GM12878 (cell line): ENCODE results near the gene SERPING1. TPM values are rescaled to one million over a fixed set of nuclear protein-coding genes. Genes with fewer than 3 reads are reported as not detected.

Experiments
- ATAC-seq: fragments of 200-7000 bp; cut with Tn5 transposase; 3 replicates; pipeline ENCODE4 v1.9.1; 2020; ENCODE audit warnings: mild to moderate bottlenecking, moderate library complexity
- BruUV-seq: library from RNA; stranded (reverse); fragments of 400-500 nt; replicated peaks from 2 replicates; lab custom pipeline; 2021; lab: Mats Ljungman, UMichigan
- CTCF ChIA-PET: fragments of 300-600 bp; sonication (Branson Sonifier 250); formaldehyde crosslinking; extraction: SDS; loops from one replicate; lab custom pipeline; 2021; ENCODE audit warnings: inconsistent platforms; lab: Yijun Ruan, JAX
- POLR2A ChIA-PET: fragments of 350-600 bp; formaldehyde crosslinking; extraction: SDS; loops from one replicate; lab custom pipeline; 2021; ENCODE audit warnings: inconsistent platforms; lab: Charles Lee
- RAD21 ChIA-PET: fragments of 300-600 bp; sonication (Branson Sonifier 250); formaldehyde crosslinking; loops from one replicate; lab custom pipeline; 2023; ENCODE audit warnings: antibody characterized with exemption; ENCODE audit not compliant: unreplicated experiment; lab: Charles Lee
- SMC1A ChIA-PET: fragments of 300-600 bp; sonication (Branson Sonifier 250); formaldehyde crosslinking; loops from one replicate; lab custom pipeline; 2023; ENCODE audit not compliant: unreplicated experiment, uncharacterized antibody; lab: Charles Lee
- DNase-seq: peaks from one replicate; pipeline ENCODE4 v3.0.0-alpha.2; 2011; ENCODE audit warnings: low read depth, low spot score
- FAIRE-seq: peaks from 3 replicates; lab custom pipeline; 2011; peaks lifted over from hg19 to GRCh38; lab: Jason Lieb, UNC
- H2AFZ ChIP-seq: 2 replicates; pipeline ENCODE4 v1.6.0; 2011; ENCODE audit warnings: low read depth, low read length, control low read depth; ENCODE audit not compliant: control insufficient read depth
- H3K27ac ChIP-seq: 2 replicates; pipeline ENCODE4 v1.5.1; 2011; ENCODE audit warnings: control low read depth; ENCODE audit not compliant: control insufficient read depth, insufficient read depth
- H3K27me3 ChIP-seq, 2 experiments: replicated peaks in 1 of 2; 2 replicates each; pipeline versions ENCODE4 v1.6.0 to v1.6.1; 2011; ENCODE audit warnings: low read length in 1 of 2; ENCODE audit not compliant: control insufficient read depth in 2 of 2, insufficient read depth in 2 of 2
- H3K36me3 ChIP-seq, 2 experiments: 2 replicates each; pipeline ENCODE4 v1.5.1; 2011; ENCODE audit warnings: low read length in 1 of 2; ENCODE audit not compliant: control insufficient read depth in 2 of 2, insufficient read depth in 2 of 2
- H3K4me1 ChIP-seq: 2 replicates; pipeline ENCODE4 v1.6.1; 2011; ENCODE audit warnings: mild to moderate bottlenecking, low read length, moderate library complexity, mixed read lengths; ENCODE audit not compliant: control insufficient read depth, insufficient read depth
- H3K4me2 ChIP-seq: 2 replicates; pipeline ENCODE4 v1.6.0; 2011; ENCODE audit warnings: control low read depth; ENCODE audit not compliant: control insufficient read depth, insufficient read depth
- H3K4me3 ChIP-seq: fragments of 200-600 bp; sonication (generic); 2 replicates; pipeline ENCODE4 v1.5.1; 2016
- H3K79me2 ChIP-seq: 2 replicates; pipeline ENCODE4 v1.6.0; 2011; ENCODE audit warnings: low read length; ENCODE audit not compliant: control insufficient read depth, insufficient read depth
- H3K9ac ChIP-seq: 2 replicates; pipeline ENCODE4 v1.8.0; 2011; ENCODE audit warnings: low read length, control low read depth, mixed read lengths; ENCODE audit not compliant: control insufficient read depth, insufficient read depth
- H3K9me3 ChIP-seq: replicated peaks from 3 replicates; pipeline ENCODE4 v1.5.1; 2011; ENCODE audit warnings: mild to moderate bottlenecking, low read length; ENCODE audit not compliant: control insufficient read depth, insufficient read depth
- H4K20me1 ChIP-seq: 2 replicates; pipeline ENCODE4 v1.6.0; 2011; ENCODE audit not compliant: control insufficient read depth, insufficient read depth
- ASH2L ChIP-seq: fragments of 300-600, 200-600 bp; sonication (generic); IDR thresholded peaks from 2 replicates; pipeline ENCODE4 v1.6.1; 2017; ENCODE audit warnings: low read depth, mild to moderate bottlenecking, borderline replicate concordance
- ATF3 ChIP-seq: IDR thresholded peaks from 2 replicates; pipeline ENCODE4 v1.6.1; 2011; ENCODE audit warnings: low read depth, mild to moderate bottlenecking, low read length, moderate library complexity, borderline replicate concordance; ENCODE audit errors: extremely low read depth
- BCLAF1 ChIP-seq: fragments of 450-650 bp; IDR thresholded peaks from 2 replicates; pipeline ENCODE4 v1.6.1; 2017; ENCODE audit warnings: antibody characterized with exemption, mild to moderate bottlenecking, moderate library complexity
- BHLHE40 ChIP-seq, 2 experiments: fragments of 450-650 bp in 1 of 2; IDR thresholded peaks; 2 replicates each; pipeline ENCODE4 v1.6.1; 2011 to 2017; ENCODE audit warnings: low read depth in 2 of 2, borderline replicate concordance in 1 of 2, improper control_type of control experiment in 1 of 2, low read length in 1 of 2, mild to moderate bottlenecking in 1 of 2
- CEBPB ChIP-seq, 2 experiments: fragments of 150-350 bp in 1 of 2; IDR thresholded peaks; 2 replicates each; pipeline ENCODE4 v1.6.1; 2012 to 2014; ENCODE audit warnings: low read depth in 2 of 2, low read length in 2 of 2, borderline replicate concordance in 1 of 2, inconsistent platforms in 1 of 2
- CHD2 ChIP-seq: IDR thresholded peaks from 2 replicates; pipeline ENCODE4 v1.6.1; 2011; ENCODE audit warnings: low read depth, low read length, improper control_type of control experiment, borderline replicate concordance
- CTCF ChIP-seq, 3 experiments: IDR thresholded peaks in 2 of 3; conservative IDR thresholded peaks in 1 of 3; 2 replicates each; pipeline ENCODE4 v1.5.1; 2011; ENCODE audit warnings: low read depth in 3 of 3, low read length in 3 of 3, mild to moderate bottlenecking in 3 of 3, control low read depth in 2 of 3, moderate library complexity in 2 of 3, inconsistent platforms in 1 of 3, mixed read lengths in 1 of 3; ENCODE audit not compliant: control insufficient read depth in 2 of 3, insufficient read depth in 1 of 3; ENCODE audit errors: extremely low read depth in 1 of 3
- HDGF ChIP-seq: fragments of 450-650 bp; IDR thresholded peaks from 2 replicates; pipeline ENCODE4 v1.6.1; 2016; ENCODE audit warnings: antibody characterized with exemption
- IKZF2 ChIP-seq, 2 experiments: fragments of 450-650 bp; IDR thresholded peaks; 2 replicates each; pipeline ENCODE4 v1.6.1; 2017; ENCODE audit warnings: mild to moderate bottlenecking in 2 of 2, moderate library complexity in 2 of 2
- JUNB ChIP-seq: IDR thresholded peaks from 2 replicates; pipeline ENCODE4 v1.6.1; 2016; ENCODE audit warnings: antibody characterized with exemption, mild to moderate bottlenecking
- MEF2B ChIP-seq: fragments of 450-650 bp; IDR thresholded peaks from 2 replicates; pipeline ENCODE4 v1.6.1; 2018; ENCODE audit warnings: mild to moderate bottlenecking, moderate library complexity; ENCODE audit not compliant: partially characterized antibody, poor library complexity, severe bottlenecking
- MXI1 ChIP-seq: fragments of 150-350 bp; IDR thresholded peaks from 2 replicates; pipeline ENCODE4 v1.6.1; 2011; ENCODE audit warnings: low read depth, mild to moderate bottlenecking, inconsistent platforms, low read length, improper control_type of control experiment
- PML ChIP-seq: IDR thresholded peaks from 2 replicates; pipeline ENCODE4 v1.6.1; 2012; ENCODE audit warnings: low read length, inconsistent platforms
- RAD21 ChIP-seq: IDR thresholded peaks from 2 replicates; pipeline ENCODE4 v1.6.1; 2011; ENCODE audit warnings: mild to moderate bottlenecking, low read depth, low read length, moderate library complexity; ENCODE audit not compliant: insufficient read depth
- RBBP5 ChIP-seq: fragments of 200-600 bp; sonication (generic); conservative IDR thresholded peaks from 2 replicates; pipeline ENCODE4 v1.6.1; 2016
- ZNF622 ChIP-seq: fragments of 450-650 bp; IDR thresholded peaks from 2 replicates; pipeline ENCODE4 v1.6.1; 2017; ENCODE audit warnings: mild to moderate bottlenecking, inconsistent platforms
- WGBS: methylation state at CpG from one replicate; pipeline ENCODE4 v1.1.6; 2016; ENCODE audit warnings: low lambda C conversion rate; ENCODE audit not compliant: insufficient replicate concordance, insufficient coverage; ENCODE audit errors: missing lambda C conversion rate; 5-methylcytosine and 5-hydroxymethylcytosine counted together
- in situ Hi-C: fragments of 300-500 bp; cut with MboI; formaldehyde crosslinking; loops from 9 replicates; pipeline ENCODE4 v1.14.3; 2018; ENCODE audit warnings: mixed read lengths
- intact Hi-C: fragments of 100-400 bp; cut with micrococcal nuclease; formaldehyde crosslinking; loops from one replicate; pipeline ENCODE4 v1.14.2; 2022; ENCODE audit not compliant: unreplicated experiment
- polyA plus RNA-seq, 11 experiments: library from polyadenylated mRNA; depleted of rRNA in 4 of 11; unstranded in 6 of 11; stranded (reverse) in 5 of 11; fragments of >200 nt; fragmentation: Nextera tagmentation in 4 of 11; fragmentation: Illumina TruSeq in 1 of 11; extraction: Ambion mirVana in 4 of 11; extraction: Trizol in 1 of 11; gene quantifications; 1 replicate in 1 of 11; 2 replicates in 10 of 11; pipeline versions ENCODE4 v1.2.1 to v1.2.3, GENCODE V29; 2011 to 2016; ENCODE audit warnings: inconsistent platforms in 2 of 11, missing spikeins in 2 of 11, low read depth in 1 of 11
- total RNA-seq, 4 experiments: library from RNA; depleted of rRNA in 3 of 4; stranded (reverse); fragments of >200 nt in 3 of 4; fragmentation: Illumina TruSeq in 1 of 4; extraction: Trizol in 1 of 4; gene quantifications; 2 replicates each; pipeline versions ENCODE4 v1.2.1 to v1.2.3, GENCODE V29; 2013 to 2021

Gene SERPING1
- total and polyA plus RNA-seq, 10 of the 15 experiments (the other 5 are each of a cell fraction or from before 2014, with no cell fraction given) = 0.24 to 1.4 TPM; not detected in 8

GRCh38 chr11:57659669-57660068 is 62.2 kb downstream of the SERPING1 start:
- Histone ChIP-seq H3K36me3 (peaks cover 9 to 10% of the 10 kb centered on the region in 2 experiments; a peak in 3 of 4 replicates), H3K9me3 (no peaks in the 10 kb centered on the region), H3K4me1 (peaks cover 6% of the 10 kb centered on the region; the same call in 1 of the 2 replicates), H3K27ac (no peak overlapping the region), H3K79me2 (peaks cover 18% of the 10 kb centered on the region), H3K27me3 (no peaks in the 10 kb centered on the region), H3K9ac (no peak overlapping the region), H3K4me3 (no peak overlapping the region), H2AFZ (no peak overlapping the region), H3K4me2 (no peak overlapping the region), H4K20me1 (no peaks in the 10 kb centered on the region)
- DNase-seq (no peak), ATAC-seq (no peak), FAIRE-seq (no peak)
- intact Hi-C loops = loop anchor here (5.0 kb wide), 1 partner anchor 628 kb away; no protein-coding TSS in a partner anchor
- ChIA-PET POLR2A (no interaction called here), RAD21 (no interaction called here), SMC1A (no interaction called here), CTCF (interaction anchor here (1.2 kb wide), 1 partner anchor 141 kb away, joined by 5 read pairs; no protein-coding TSS in a partner anchor)
- WGBS = 98% methylated on average over 14 of the region's 14 CpGs
- TSS peak; percentile 52 for BruUV-seq
- in situ Hi-C loops = loop anchor here (5.0 to 10.0 kb wide), 2 partner anchors 143 to 865 kb away; no protein-coding TSS in a partner anchor
- TF ChIP-seq MEF2B (no peak), JUNB (no peak), IKZF2 (IDR thresholded peaks at IDR 0.05) (no peak), CHD2 (no peak), RAD21 (no peak), MXI1 (no peak), PML (no peak), ZNF622 (no peak), RBBP5 (no peak), ATF3 (no peak), BHLHE40 (IDR thresholded peaks at IDR 0.05; ENCODE audit: borderline replicate concordance in 1 of 2, low read depth in 2 of 2, low read length in 1 of 2) (no peak), BCLAF1 (no peak), ASH2L (no peak), HDGF (no peak), CTCF (IDR thresholded peaks at IDR 0.05 in 2 of 3, conservative IDR thresholded peaks at IDR 0.05 in 1 of 3; ENCODE audit: control insufficient read depth in 2 of 3, extremely low read depth in 1 of 3, insufficient read depth in 1 of 3, low read depth in 3 of 3, low read length in 3 of 3) (no peak), CEBPB (IDR thresholded peaks at IDR 0.05; ENCODE audit: borderline replicate concordance in 1 of 2, low read depth in 2 of 2, low read length in 2 of 2) (no peak)
